ENCODE data around the gene LCN6.

The LCN6 gene

GRCh38 chr9:136740971-136741882 lies 7.1 kb downstream of the LCN6 start:
- Histone ChIP-seq H3K4me3 (ENCODE audit: low read depth, low read length) (no peak overlapping the region), H2AFZ (ENCODE audit: low read length, unreplicated experiment) (no peak overlapping the region)

DNA sequence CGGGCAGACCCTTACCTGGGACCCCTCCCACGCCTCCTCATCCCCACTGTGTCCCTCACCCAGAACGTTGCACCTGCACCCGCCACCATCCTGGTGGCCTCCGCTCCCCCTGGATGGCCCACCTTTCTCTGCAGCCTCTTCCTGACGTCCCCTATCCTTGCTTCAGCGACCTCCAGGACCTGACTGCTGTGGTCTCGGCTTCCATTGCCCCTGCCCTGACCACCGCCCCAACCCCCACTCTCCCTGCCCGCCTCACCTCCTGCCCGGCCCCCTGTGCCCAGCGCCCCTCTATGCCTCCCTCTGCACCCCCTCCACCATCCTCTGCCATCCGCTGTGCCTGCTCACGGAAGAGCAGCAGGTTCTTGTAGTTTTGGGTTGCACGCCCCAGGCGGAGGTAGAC lies 7.8 kb downstream of the LCN6 start:
- peaks cover 30% of the 10 kb centered on the region for H3K27me3 ChIP-seq (ENCODE audit: insufficient read depth, low read length)
- no peaks in the 10 kb centered on the region for H3K36me3 ChIP-seq (ENCODE audit: insufficient read depth, low read length)
- H3K4me1 ChIP-seq (ENCODE audit: control insufficient read depth, insufficient read depth, low read length, unreplicated experiment) = peaks cover 9% of the 10 kb centered on the region
- H3K4me3 ChIP-seq (ENCODE audit: low read depth, low read length) = no peak overlapping the region
- no peaks in the 10 kb centered on the region for H3K79me2 ChIP-seq (ENCODE audit: control insufficient read depth, insufficient read depth, low read length, unreplicated experiment)
- H3K27ac ChIP-seq (ENCODE audit: low read depth, low read length) = no peak overlapping the region
- H2AFZ ChIP-seq (ENCODE audit: low read length, unreplicated experiment) = no peak overlapping the region

More at GRCh38 chr9:136740971-136741882, 7.1 kb downstream of the LCN6 start:
- Histone ChIP-seq H3K36me3 (ENCODE audit: insufficient read depth, low read length) (no peaks in the 10 kb centered on the region), H3K4me1 (ENCODE audit: control insufficient read depth, insufficient read depth, low read length, unreplicated experiment) (peaks cover 9% of the 10 kb centered on the region), H3K27ac (ENCODE audit: low read depth, low read length) (no peak overlapping the region), H3K27me3 (ENCODE audit: insufficient read depth, low read length) (peaks cover 30% of the 10 kb centered on the region), H3K79me2 (ENCODE audit: control insufficient read depth, insufficient read depth, low read length, unreplicated experiment) (no peaks in the 10 kb centered on the region)

DNA sequence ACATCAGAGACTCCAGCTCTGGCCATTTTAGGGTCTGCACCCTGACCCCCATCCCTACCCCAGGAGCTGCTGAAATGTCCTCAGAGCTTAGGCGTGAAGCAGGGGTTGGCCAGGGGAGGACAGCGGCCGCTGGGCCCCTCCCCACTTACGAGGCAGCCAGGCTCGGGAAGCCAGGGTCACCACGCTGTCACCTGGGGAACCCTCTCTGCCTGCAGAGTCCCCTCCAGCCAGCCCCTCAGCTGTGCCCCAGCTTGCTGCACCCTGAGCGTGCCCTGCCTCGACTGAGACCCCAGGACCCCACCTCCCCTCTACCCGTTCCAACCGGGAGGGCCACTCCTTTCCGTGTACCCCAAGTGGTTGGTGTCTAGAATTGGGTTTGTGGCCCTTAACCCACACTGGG lies 8.3 kb downstream of the LCN6 start:
- H2AFZ ChIP-seq (ENCODE audit: low read length, unreplicated experiment) = no peak overlapping the region
- H3K36me3 ChIP-seq (ENCODE audit: insufficient read depth, low read length) = no peaks in the 10 kb centered on the region
- no peak overlapping the region for H3K27ac ChIP-seq (ENCODE audit: low read depth, low read length)
- peaks cover 9% of the 10 kb centered on the region for H3K4me1 ChIP-seq (ENCODE audit: control insufficient read depth, insufficient read depth, low read length, unreplicated experiment)
- no peak overlapping the region for H3K4me3 ChIP-seq (ENCODE audit: low read depth, low read length)
- H3K79me2 ChIP-seq (ENCODE audit: control insufficient read depth, insufficient read depth, low read length, unreplicated experiment) = no peaks in the 10 kb centered on the region
- H3K27me3 ChIP-seq (ENCODE audit: insufficient read depth, low read length) = peaks cover 30% of the 10 kb centered on the region

DNA sequence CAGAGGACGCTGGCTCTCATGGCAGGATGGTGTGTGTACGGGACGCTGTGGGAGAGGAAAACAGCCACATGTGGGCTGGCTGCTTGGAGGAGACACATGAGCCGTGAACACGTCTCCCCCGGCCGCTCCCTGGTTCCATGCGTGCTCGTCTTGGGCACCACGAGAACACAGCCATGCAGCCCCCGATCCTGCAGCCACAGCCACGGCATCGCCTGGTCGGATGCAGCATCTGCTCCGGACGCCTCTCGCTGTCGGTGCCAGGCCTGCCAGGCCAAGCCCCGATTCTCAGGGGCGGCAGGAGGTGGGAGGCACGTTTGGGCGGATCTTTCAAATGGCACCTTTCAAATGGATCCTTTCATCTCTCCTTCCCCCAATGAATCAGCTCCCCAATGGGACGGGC lies 8.8 kb downstream of the LCN6 start:
- Histone ChIP-seq H2AFZ (ENCODE audit: low read length, unreplicated experiment) (no peak overlapping the region), H3K27ac (ENCODE audit: low read depth, low read length) (no peak overlapping the region), H3K4me3 (ENCODE audit: low read depth, low read length) (no peak overlapping the region), H3K36me3 (ENCODE audit: insufficient read depth, low read length) (no peaks in the 10 kb centered on the region), H3K4me1 (ENCODE audit: control insufficient read depth, insufficient read depth, low read length, unreplicated experiment) (peaks cover 9% of the 10 kb centered on the region), H3K79me2 (ENCODE audit: control insufficient read depth, insufficient read depth, low read length, unreplicated experiment) (no peaks in the 10 kb centered on the region), H3K27me3 (ENCODE audit: insufficient read depth, low read length) (peaks cover 30% of the 10 kb centered on the region)

DNA sequence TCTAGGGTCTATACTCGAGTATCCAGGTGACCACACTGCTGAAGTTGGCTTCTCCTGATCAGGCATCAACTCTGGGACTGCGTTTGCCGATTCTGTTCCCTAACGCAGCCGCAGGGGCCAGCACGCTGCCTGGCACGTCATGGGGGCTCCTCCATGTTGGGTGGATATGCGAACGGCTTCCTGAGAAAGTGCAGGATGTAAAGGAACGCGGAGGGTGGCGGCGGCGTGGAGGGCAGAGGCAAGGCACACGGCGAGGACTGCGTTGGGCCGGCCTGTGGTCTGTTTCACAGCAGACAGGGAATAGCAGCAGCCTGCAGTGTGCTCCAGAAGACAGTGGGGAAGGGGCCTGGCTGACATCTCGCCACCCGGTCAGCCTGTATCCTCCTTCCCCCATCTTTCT lies 9.4 kb downstream of the LCN6 start:
- H2AFZ ChIP-seq (ENCODE audit: low read length, unreplicated experiment) = no peak overlapping the region
- no peak overlapping the region for H3K4me3 ChIP-seq (ENCODE audit: low read depth, low read length)
- no peaks in the 10 kb centered on the region for H3K36me3 ChIP-seq (ENCODE audit: insufficient read depth, low read length)
- H3K4me1 ChIP-seq (ENCODE audit: control insufficient read depth, insufficient read depth, low read length, unreplicated experiment) = peaks cover 9% of the 10 kb centered on the region
- no peaks in the 10 kb centered on the region for H3K79me2 ChIP-seq (ENCODE audit: control insufficient read depth, insufficient read depth, low read length, unreplicated experiment)
- H3K27ac ChIP-seq (ENCODE audit: low read depth, low read length) = no peak overlapping the region
- peaks cover 30% of the 10 kb centered on the region for H3K27me3 ChIP-seq (ENCODE audit: insufficient read depth, low read length)

DNA sequence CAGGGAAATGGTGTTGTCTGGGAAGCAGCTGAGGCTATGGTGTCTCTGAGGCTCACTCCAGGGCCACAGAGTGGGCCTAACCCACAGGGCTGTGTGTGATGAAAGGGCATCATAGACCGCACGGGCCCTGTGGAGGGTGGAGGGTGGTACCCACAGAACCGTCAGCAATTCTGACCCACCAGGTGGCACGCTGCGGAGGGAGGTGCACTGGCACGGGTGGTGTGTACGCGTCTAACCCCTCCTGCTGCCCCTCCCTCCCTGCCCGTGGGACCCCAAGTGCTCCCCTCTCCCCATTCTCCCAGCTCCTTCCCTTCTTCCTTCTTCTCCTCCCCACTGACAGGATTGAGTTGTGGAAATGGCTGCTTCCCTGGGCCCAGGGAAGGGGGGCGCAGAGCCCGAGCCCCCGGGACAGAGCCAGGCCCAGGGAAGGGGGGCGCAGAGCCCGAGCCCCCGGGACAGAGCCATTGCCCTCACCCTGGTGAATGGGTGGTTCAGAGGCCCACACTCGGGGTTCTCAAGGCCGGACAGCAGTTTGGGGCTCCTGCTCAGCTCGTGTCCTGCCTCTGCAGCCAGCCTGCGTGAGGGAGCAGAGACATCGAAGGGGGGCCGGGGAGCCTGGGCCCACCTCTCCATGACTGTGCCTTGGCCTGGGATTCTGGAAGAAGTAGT lies 12.4 kb downstream of the LCN6 start:
- Histone ChIP-seq H3K4me1 (ENCODE audit: control insufficient read depth, insufficient read depth, low read length, unreplicated experiment) (no peaks in the 10 kb centered on the region), H3K27me3 (ENCODE audit: insufficient read depth, low read length) (peaks cover 8% of the 10 kb centered on the region; the same call in 1 of the 2 replicates), H3K4me3 (ENCODE audit: low read depth, low read length) (no peak overlapping the region), H3K27ac (ENCODE audit: low read depth, low read length) (no peak overlapping the region), H2AFZ (ENCODE audit: low read length, unreplicated experiment) (no peak overlapping the region), H3K36me3 (ENCODE audit: insufficient read depth, low read length) (no peaks in the 10 kb centered on the region), H3K79me2 (ENCODE audit: control insufficient read depth, insufficient read depth, low read length, unreplicated experiment) (no peaks in the 10 kb centered on the region)

- peaks cover 5% of the 10 kb centered on the region for H3K79me2 ChIP-seq (ENCODE audit: control insufficient read depth, insufficient read depth, low read length, unreplicated experiment)
- H2AFZ ChIP-seq (ENCODE audit: low read length, unreplicated experiment) = no peak overlapping the region
- H3K4me1 ChIP-seq (ENCODE audit: control insufficient read depth, insufficient read depth, low read length, unreplicated experiment) = no peaks in the 10 kb centered on the region
- no peak overlapping the region for H3K27ac ChIP-seq (ENCODE audit: low read depth, low read length)
- H3K4me3 ChIP-seq (ENCODE audit: low read depth, low read length) = no peak overlapping the region
- no peaks in the 10 kb centered on the region for H3K36me3 ChIP-seq (ENCODE audit: insufficient read depth, low read length)
- peaks cover 6% of the 10 kb centered on the region; the same call in 1 of the 2 replicates for H3K27me3 ChIP-seq (ENCODE audit: insufficient read depth, low read length)
Observed at GRCh38 chr9:136734837-136735496, 13.4 kb downstream of the LCN6 start.

DNA sequence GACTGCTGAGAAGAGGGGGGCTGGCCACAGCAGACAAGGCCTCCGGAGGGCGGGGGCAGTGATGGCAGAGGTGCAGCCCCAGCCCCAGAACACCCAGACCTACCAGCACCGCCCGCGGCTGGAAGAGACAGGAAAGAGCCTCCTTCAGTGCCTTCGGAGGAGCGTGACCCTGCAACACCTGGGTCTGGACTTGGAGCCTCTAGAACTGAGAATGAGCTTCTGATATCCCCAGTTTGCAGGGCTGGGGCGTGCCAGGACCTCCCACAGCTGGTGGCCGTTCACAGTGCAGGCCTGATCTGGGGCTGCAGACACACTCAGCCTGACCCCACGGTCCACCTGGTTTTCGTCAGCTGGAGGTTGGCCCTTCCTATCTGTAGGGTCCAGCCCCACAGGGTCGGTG lies 14.7 kb downstream of the LCN6 start:
- Histone ChIP-seq H3K27ac (ENCODE audit: low read depth, low read length) (no peak overlapping the region), H3K79me2 (ENCODE audit: control insufficient read depth, insufficient read depth, low read length, unreplicated experiment) (peaks cover 16% of the 10 kb centered on the region), H3K27me3 (ENCODE audit: insufficient read depth, low read length) (no peaks in the 10 kb centered on the region), H3K4me3 (ENCODE audit: low read depth, low read length) (no peak overlapping the region), H2AFZ (ENCODE audit: low read length, unreplicated experiment) (no peak overlapping the region), H3K4me1 (ENCODE audit: control insufficient read depth, insufficient read depth, low read length, unreplicated experiment) (peaks cover 6% of the 10 kb centered on the region), H3K36me3 (ENCODE audit: insufficient read depth, low read length) (no peaks in the 10 kb centered on the region)

DNA sequence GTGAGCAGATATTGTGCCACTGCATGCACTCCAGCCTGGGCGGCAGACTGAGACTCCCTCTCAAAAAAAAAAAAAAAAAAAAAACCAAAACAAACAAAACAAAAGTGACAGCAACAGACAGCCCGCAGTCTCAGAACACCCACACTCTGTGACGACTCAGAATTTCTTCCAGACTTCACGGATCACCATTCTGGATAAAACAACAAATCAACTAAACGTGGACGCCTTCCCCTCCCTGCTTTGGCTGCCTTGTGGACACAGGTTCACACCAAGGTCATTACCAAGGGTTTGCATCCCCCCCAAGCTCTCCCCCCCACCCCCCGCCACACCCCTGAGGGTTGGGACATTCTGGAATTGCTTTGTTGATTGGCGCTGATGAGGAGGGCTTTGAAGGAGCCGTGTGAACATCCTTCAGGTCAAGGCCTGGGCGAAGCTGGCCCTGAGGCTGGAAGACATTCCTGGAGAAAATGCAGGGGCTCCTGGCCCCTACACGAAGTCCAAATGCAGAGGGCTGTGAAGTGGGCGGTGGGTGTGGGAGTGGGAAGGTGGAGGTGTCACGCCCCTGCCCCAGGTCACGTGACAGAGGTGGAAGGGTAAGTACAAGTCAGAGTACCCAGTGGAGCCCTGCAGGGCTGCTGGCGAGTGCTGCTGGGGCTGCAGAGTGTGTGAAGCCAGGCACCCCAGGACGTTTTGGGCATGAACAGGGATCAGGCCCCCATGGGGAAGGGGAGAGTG lies 15.7 kb downstream of the LCN6 start:
- Histone ChIP-seq H2AFZ (ENCODE audit: low read length, unreplicated experiment) (no peak overlapping the region), H3K79me2 (ENCODE audit: control insufficient read depth, insufficient read depth, low read length, unreplicated experiment) (peaks cover 19% of the 10 kb centered on the region), H3K36me3 (ENCODE audit: insufficient read depth, low read length) (no peaks in the 10 kb centered on the region), H3K27me3 (ENCODE audit: insufficient read depth, low read length) (no peaks in the 10 kb centered on the region), H3K4me1 (ENCODE audit: control insufficient read depth, insufficient read depth, low read length, unreplicated experiment) (peaks cover 6% of the 10 kb centered on the region), H3K27ac (ENCODE audit: low read depth, low read length) (no peak overlapping the region), H3K4me3 (ENCODE audit: low read depth, low read length) (no peak overlapping the region)

- Histone ChIP-seq H3K36me3 (ENCODE audit: insufficient read depth, low read length) (peaks cover 10% of the 10 kb centered on the region; the same call in 1 of the 2 replicates), H2AFZ (ENCODE audit: low read length, unreplicated experiment) (no peak overlapping the region), H3K4me1 (ENCODE audit: control insufficient read depth, insufficient read depth, low read length, unreplicated experiment) (peaks cover 20% of the 10 kb centered on the region), H3K79me2 (ENCODE audit: control insufficient read depth, insufficient read depth, low read length, unreplicated experiment) (peaks cover 42% of the 10 kb centered on the region), H3K27me3 (ENCODE audit: insufficient read depth, low read length) (no peaks in the 10 kb centered on the region), H3K4me3 (ENCODE audit: low read depth, low read length) (peak overlapping the region; percentile 99; the same call in 1 of the 2 replicates), H3K27ac (ENCODE audit: low read depth, low read length) (no peak overlapping the region)
Observed at GRCh38 chr9:136729926-136730325, 18.4 kb downstream of the LCN6 start.

Data from ACC112 (cell line).